ENCODE results near the gene MCTP1.

DNA sequence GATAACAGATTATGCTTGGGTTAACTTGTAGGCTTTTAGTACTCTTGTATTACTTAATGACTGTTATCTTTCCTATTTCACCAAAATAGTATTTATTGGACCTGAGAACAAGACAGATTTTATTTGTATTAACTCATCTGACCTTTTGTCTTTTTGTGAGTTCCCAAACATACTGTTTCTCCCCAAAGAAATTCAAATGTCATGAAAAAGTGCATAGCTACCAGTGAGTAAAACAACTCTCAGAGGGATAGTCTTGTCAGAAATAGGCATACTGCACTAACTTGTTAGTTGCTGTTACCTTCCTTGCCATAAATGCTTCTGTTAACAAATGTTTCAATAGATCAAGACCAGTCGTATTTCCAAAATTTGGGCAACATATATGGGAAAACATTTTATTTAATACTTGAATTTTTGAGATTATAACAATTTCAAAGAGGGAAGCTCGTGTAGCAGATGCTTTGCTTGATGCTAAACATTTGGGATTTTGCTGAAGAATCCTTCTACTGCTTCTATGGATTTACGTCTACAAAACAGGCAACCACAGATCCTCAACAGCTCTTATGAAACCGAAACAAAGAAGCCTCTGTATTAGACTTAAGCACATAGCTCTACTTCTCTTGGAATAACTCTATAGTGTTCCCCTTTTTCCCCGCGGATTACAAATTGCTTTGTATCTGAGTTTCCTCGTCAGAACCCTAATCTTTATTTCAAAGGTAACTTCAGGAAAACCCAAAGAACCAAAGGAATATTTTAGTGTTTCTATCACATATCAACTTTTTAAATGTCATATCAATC lies 248.8 kb downstream of the MCTP1 start:
- TF ChIP-seq, protein P1, sequence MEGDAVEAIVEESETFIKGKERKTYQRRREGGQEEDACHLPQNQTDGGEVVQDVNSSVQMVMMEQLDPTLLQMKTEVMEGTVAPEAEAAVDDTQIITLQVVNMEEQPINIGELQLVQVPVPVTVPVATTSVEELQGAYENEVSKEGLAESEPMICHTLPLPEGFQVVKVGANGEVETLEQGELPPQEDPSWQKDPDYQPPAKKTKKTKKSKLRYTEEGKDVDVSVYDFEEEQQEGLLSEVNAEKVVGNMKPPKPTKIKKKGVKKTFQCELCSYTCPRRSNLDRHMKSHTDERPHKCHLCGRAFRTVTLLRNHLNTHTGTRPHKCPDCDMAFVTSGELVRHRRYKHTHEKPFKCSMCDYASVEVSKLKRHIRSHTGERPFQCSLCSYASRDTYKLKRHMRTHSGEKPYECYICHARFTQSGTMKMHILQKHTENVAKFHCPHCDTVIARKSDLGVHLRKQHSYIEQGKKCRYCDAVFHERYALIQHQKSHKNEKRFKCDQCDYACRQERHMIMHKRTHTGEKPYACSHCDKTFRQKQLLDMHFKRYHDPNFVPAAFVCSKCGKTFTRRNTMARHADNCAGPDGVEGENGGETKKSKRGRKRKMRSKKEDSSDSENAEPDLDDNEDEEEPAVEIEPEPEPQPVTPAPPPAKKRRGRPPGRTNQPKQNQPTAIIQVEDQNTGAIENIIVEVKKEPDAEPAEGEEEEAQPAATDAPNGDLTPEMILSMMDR (conservative IDR thresholded peaks at IDR 0.05): no peak
- TF ChIP-seq ZFX (IDR thresholded peaks at IDR 0.05): no peak
